Measurements from ENCODE around the gene CEP63. TPM values are rescaled to one million over a fixed set of nuclear protein-coding genes. Genes with fewer than 3 reads are reported as not detected.

The CEP63 gene
- total and polyA plus RNA-seq, 8 donors: 8.1 to 104 (median 16.7) TPM

DNA sequence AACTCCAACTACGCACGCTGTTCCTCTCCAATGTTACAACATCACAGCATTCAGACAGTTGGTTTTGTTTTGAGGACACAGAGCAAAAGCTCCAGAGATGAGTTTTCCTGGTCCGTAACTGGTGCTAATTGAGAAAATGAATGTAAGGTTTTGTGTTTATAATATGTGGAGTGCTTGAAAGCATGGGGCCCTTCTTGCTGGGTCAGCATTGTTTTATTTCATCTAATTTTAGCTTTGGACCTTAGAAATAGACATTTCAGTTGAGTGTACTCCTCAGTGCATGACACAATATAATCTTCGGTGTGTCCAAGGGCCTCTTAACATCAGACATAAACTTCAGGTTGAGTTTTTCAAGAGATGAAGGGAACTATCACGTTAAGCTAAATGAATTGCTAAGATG is 37.2 kb upstream of the CEP63 start:
- H3K36me3 ChIP-seq: no peaks in the 10 kb centered on the region
- H3K27ac ChIP-seq: no peak overlapping the region
- no peaks in the 10 kb centered on the region for H3K27me3 ChIP-seq
- DNase-seq: no peak
- no peak for TF ChIP-seq EP300 (IDR thresholded peaks at IDR 0.05)
- no peak for TF ChIP-seq CTCF (IDR thresholded peaks at IDR 0.05)
- no peak for TF ChIP-seq POLR2A (IDR thresholded peaks at IDR 0.05)
- no peak for TF ChIP-seq POLR2AphosphoS5 (IDR thresholded peaks at IDR 0.05)
- no peak overlapping the region for H3K4me3 ChIP-seq
- 82 to 94% (median 94%) methylated on average over 5 of the region's 5 CpGs for WGBS, 5 donors
- H3K4me1 ChIP-seq: peaks cover 0 to 26% (median 17%) of the 10 kb centered on the region in 4 donors
- intact Hi-C loops (cut with DNase I; ENCODE audit: low total_unique reads): no loop called here
- no peaks in the 10 kb centered on the region for H3K9me3 ChIP-seq

DNA sequence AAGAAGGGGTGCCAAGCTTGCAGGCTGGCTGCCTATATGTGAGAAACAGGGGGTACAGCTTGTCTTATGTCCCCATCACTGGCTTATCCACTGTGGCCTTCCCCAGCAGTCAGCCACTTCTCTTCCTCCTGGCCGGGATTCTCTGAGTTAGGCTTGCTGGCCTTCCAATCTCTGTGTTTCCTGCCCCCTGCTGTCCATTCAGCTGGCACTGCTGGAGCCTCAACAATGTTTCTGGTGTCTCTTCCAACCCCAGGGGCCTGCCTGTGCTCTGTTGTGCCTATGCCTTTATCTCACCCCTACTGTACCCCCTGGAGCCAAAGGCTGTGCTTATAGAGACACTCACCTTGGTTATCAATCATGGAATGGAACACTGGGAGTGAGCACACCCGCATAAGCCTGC is 36.6 kb upstream of the CEP63 start:
- H3K36me3 ChIP-seq: no peaks in the 10 kb centered on the region
- WGBS, 5 donors: 49 to 71% (median 63%) methylated on average over 2 of the region's 2 CpGs
- peaks cover 0 to 26% (median 17%) of the 10 kb centered on the region in 4 donors for H3K4me1 ChIP-seq
- no peak overlapping the region for H3K27ac ChIP-seq
- intact Hi-C loops (cut with DNase I; ENCODE audit: low total_unique reads): no loop called here
- TF ChIP-seq CTCF (IDR thresholded peaks at IDR 0.05): peak in 5 of 7 experiments; percentile 12 to 58 (median 31)
- TF ChIP-seq POLR2AphosphoS5 (IDR thresholded peaks at IDR 0.05): no peak
- DNase-seq: peak; percentile 59 to 61
- no peaks in the 10 kb centered on the region for H3K27me3 ChIP-seq
- H3K9me3 ChIP-seq: no peaks in the 10 kb centered on the region
- H3K4me3 ChIP-seq: no peak overlapping the region

DNA sequence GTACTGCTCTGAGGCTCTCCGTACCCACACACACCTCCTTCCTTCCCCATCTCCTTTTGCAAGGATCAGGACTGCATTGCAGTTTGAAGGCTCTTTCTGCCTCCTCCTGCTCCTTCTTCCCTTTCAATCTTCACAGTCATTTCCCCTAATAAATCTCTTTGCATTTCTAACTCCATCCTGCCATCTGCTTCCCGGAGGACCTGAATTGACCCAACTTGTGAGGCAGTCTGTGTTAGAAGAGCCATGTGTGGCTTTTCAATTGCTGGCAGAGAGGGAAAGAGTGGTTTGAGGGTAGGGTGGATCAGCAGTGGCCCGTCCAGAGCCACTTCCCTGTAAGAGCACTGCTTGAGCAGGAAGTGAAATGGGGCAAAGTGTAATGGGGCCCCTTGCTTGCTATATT is 35.9 kb upstream of the CEP63 start:
- intact Hi-C loops (cut with DNase I; ENCODE audit: low total_unique reads): no loop called here
- Histone ChIP-seq H3K4me1 (peaks cover 0 to 26% (median 17%) of the 10 kb centered on the region in 4 donors), H3K27me3 (no peaks in the 10 kb centered on the region), H3K36me3 (no peaks in the 10 kb centered on the region), H3K4me3 (no peak overlapping the region), H3K27ac (no peak overlapping the region), H3K9me3 (no peaks in the 10 kb centered on the region)
- TF ChIP-seq POLR2AphosphoS5 (IDR thresholded peaks at IDR 0.05) (no peak), POLR2A (IDR thresholded peaks at IDR 0.05) (no peak), CTCF (IDR thresholded peaks at IDR 0.05) (no peak), EP300 (IDR thresholded peaks at IDR 0.05) (no peak)
- DNase-seq: no peak
- WGBS, 5 donors: 60 to 83% (median 70%) methylated on average over 3 of the region's 3 CpGs

- no peak for DNase-seq
- no peak overlapping the region for H3K4me3 ChIP-seq
- intact Hi-C loops (cut with DNase I; ENCODE audit: low total_unique reads): no loop called here
- H3K9me3 ChIP-seq: no peaks in the 10 kb centered on the region
- WGBS, 5 donors: 60 to 70% (median 65%) methylated on average over 6 of the region's 6 CpGs
- TF ChIP-seq CTCF (IDR thresholded peaks at IDR 0.05) (no peak), POLR2A (IDR thresholded peaks at IDR 0.05) (no peak), EP300 (IDR thresholded peaks at IDR 0.05) (no peak), POLR2AphosphoS5 (IDR thresholded peaks at IDR 0.05) (no peak)
- no peaks in the 10 kb centered on the region for H3K4me1 ChIP-seq
- no peaks in the 10 kb centered on the region for H3K36me3 ChIP-seq
- no peak overlapping the region for H3K27ac ChIP-seq
- H3K27me3 ChIP-seq: no peaks in the 10 kb centered on the region
Measured at GRCh38 chr3:134453631-134454030, 32.2 kb upstream of the CEP63 start.

Data from stomach (tissue), 9 donors.